Heart right ventricle (tissue), 16 donors: Measurements from ENCODE around the gene CDK10. TPM values are rescaled to one million over a fixed set of nuclear protein-coding genes. Genes with fewer than 3 reads are reported as not detected.

Experiments used
- ATAC-seq, 8 donors: fragments of 200-7000 bp; cut with Tn5 transposase; one replicate each; pipeline ENCODE4 v1.9.1; 2020; ENCODE audit warnings: mild to moderate bottlenecking in 8 of 8, moderate library complexity in 8 of 8, moderate number of reproducible peaks in 1 of 8
- DNase-seq, 2 donors: peaks; one replicate each; pipeline ENCODE4 v3.0.0-alpha.2; 2020
- H3K27ac ChIP-seq, 10 donors: fragments of 200-600 bp; sonication (generic) in 2 of 10; one replicate each; pipeline versions ENCODE4 v1.5.0 to v1.8.0; 2020 to 2022; ENCODE audit warnings: mild to moderate bottlenecking in 3 of 10
- H3K27me3 ChIP-seq, 7 donors: fragments of 200-600 bp; one replicate each; pipeline ENCODE4 v1.8.0; 2021 to 2022; ENCODE audit warnings: mild to moderate bottlenecking in 2 of 7
- H3K36me3 ChIP-seq, 9 donors: fragments of 200-600 bp; sonication (generic) in 1 of 9; one replicate each; pipeline versions ENCODE4 v1.5.0 to v1.8.0; 2020 to 2022; ENCODE audit warnings: mild to moderate bottlenecking in 2 of 9
- H3K4me1 ChIP-seq, 9 donors: fragments of 200-600 bp; sonication (generic) in 1 of 9; one replicate each; pipeline versions ENCODE4 v1.5.0 to v1.8.0; 2020 to 2022; ENCODE audit warnings: mild to moderate bottlenecking in 4 of 9
- H3K4me3 ChIP-seq, 10 donors: fragments of 200-600 bp; sonication (generic) in 2 of 10; one replicate each; pipeline versions ENCODE4 v1.5.0 to v1.8.0; 2020 to 2022; ENCODE audit warnings: mild to moderate bottlenecking in 7 of 10, moderate library complexity in 2 of 10
- H3K9me3 ChIP-seq, 11 donors: fragments of 200-600 bp in 10 of 11; sonication (generic) in 2 of 11; one replicate each; pipeline versions ENCODE4 v1.5.0 to v1.8.0; 2013 to 2022; ENCODE audit warnings: mild to moderate bottlenecking in 2 of 11, control low read depth in 1 of 11, moderate library complexity in 1 of 11
- WGBS, 2 donors: extraction: QIAGEN DNeasy Blood & Tissue Kit; methylation state at CpG; one replicate each; pipeline ENCODE4 v1.1.7; 2013; ENCODE audit warnings: inconsistent platforms in 1 of 2; 5-methylcytosine and 5-hydroxymethylcytosine counted together
- intact Hi-C, 10 donors: fragments of 100-400 bp; cut with DNase I; formaldehyde crosslinking; loops; one replicate each; pipeline versions ENCODE4 v1.11.1 to v1.14.2; 2022
- polyA plus RNA-seq, 2 donors: library from polyadenylated mRNA; stranded (reverse); fragments of 200-250 nt; gene quantifications; one replicate each; pipeline ENCODE4 v1.2.3, GENCODE V29; 2013
- total RNA-seq, 10 donors: library from RNA; stranded (reverse); fragmentation: NEBNext Ultra II Directional in 3 of 10; extraction: Animal tissue kit (Norgen Biotek cat#: 25700) in 3 of 10; gene quantifications; one replicate each; pipeline versions ENCODE4 v1.2.1 to v1.2.4, GENCODE V29; 2021 to 2023
- TF ChIP-seq, protein P1 (sequence below), 9 donors: fragments of 200-600 bp; sonication (generic) in 2 of 9; IDR thresholded peaks; one replicate each; pipeline versions ENCODE4 v1.5.0 to v1.8.0; 2021 to 2022; ENCODE audit warnings: antibody characterized with exemption in 9 of 9, mild to moderate bottlenecking in 5 of 9, moderate library complexity in 1 of 9
- donor health status: Arrhythmogenic right ventricular cardiomyopathy.
- donor health status: ischemic (EF 13 %, LVEDD 7.1; RV severe dilation, severe dysfunction).
- donor health status: healthy with polysubstance abuse.
- donor health status: DM: no; HTN: yes; CAD: no.
- donor health status: DM: no; HTN: no; CAD: no.
- donor health status: ischemic (EF 25% LVEDD 6.9; RV normal size, moderate dysfunction).
- donor health status: ischemic (EF 25% LVEDD 5.7; RV mildly dilated, moderate dysfunction).
- donor health status: healthy.
- donor health status: DM: yes; HTN: yes; CAD: no.
- donor health status: Ischemic cardiomyopathy.
- donor health status: ischemic (EF 35%, LVEDD 5.7; RV mildly dilated, moderate dysfunction).
- donor health status: nonischemic (EF 11% LVEDD 7.7; RV severe dilation, severe dysfunction).
- donor health status: DM: yes; HTN: yes; CAD: no.
- donor health status: PGD.
- donor health status: ischemic (EF 29% LVEDD 5.4; RV normal size, mild dysfunction).
- donor health status: nonischemic (EF 23%, LVEDD 6.1; RV moderate dilation, normal function).

CDK10 gene
- total and polyA plus RNA-seq, 12 donors = 14.7 to 63.4 (median 21.7) TPM

- DNase-seq (peak; percentile 60 to 71), ATAC-seq (peak in 7 of 8 donors; percentile 3 to 68 (median 43))
- Histone ChIP-seq H3K27me3 (no peaks in the 10 kb centered on the region), H3K27ac (peak overlapping the region; percentile 89 to 100 (median 98)), H3K4me1 (peaks cover 26 to 61% (median 39%) of the 10 kb centered on the region in 9 donors), H3K9me3 (no peaks in the 10 kb centered on the region), H3K36me3 (peaks cover 4 to 53% (median 19%) of the 10 kb centered on the region in 9 donors), H3K4me3 (peak overlapping the region; percentile 62 to 99 (median 90))
- TF ChIP-seq, protein P1, sequence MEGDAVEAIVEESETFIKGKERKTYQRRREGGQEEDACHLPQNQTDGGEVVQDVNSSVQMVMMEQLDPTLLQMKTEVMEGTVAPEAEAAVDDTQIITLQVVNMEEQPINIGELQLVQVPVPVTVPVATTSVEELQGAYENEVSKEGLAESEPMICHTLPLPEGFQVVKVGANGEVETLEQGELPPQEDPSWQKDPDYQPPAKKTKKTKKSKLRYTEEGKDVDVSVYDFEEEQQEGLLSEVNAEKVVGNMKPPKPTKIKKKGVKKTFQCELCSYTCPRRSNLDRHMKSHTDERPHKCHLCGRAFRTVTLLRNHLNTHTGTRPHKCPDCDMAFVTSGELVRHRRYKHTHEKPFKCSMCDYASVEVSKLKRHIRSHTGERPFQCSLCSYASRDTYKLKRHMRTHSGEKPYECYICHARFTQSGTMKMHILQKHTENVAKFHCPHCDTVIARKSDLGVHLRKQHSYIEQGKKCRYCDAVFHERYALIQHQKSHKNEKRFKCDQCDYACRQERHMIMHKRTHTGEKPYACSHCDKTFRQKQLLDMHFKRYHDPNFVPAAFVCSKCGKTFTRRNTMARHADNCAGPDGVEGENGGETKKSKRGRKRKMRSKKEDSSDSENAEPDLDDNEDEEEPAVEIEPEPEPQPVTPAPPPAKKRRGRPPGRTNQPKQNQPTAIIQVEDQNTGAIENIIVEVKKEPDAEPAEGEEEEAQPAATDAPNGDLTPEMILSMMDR (IDR thresholded peaks at IDR 0.05) = no peak
- WGBS, 2 donors = 23 to 27% methylated on average over 56 of the region's 56 CpGs
- intact Hi-C loops = loop anchor here in 2 of 10 donors (5.0 kb wide), 2 partner anchors 70 to 160 kb away; partner anchors contain the start of gene RPL13 (in 1 of the 2)
These were observed 36.1 kb downstream of the CDK10 start for GRCh38 chr16:89722392-89723278.

DNA sequence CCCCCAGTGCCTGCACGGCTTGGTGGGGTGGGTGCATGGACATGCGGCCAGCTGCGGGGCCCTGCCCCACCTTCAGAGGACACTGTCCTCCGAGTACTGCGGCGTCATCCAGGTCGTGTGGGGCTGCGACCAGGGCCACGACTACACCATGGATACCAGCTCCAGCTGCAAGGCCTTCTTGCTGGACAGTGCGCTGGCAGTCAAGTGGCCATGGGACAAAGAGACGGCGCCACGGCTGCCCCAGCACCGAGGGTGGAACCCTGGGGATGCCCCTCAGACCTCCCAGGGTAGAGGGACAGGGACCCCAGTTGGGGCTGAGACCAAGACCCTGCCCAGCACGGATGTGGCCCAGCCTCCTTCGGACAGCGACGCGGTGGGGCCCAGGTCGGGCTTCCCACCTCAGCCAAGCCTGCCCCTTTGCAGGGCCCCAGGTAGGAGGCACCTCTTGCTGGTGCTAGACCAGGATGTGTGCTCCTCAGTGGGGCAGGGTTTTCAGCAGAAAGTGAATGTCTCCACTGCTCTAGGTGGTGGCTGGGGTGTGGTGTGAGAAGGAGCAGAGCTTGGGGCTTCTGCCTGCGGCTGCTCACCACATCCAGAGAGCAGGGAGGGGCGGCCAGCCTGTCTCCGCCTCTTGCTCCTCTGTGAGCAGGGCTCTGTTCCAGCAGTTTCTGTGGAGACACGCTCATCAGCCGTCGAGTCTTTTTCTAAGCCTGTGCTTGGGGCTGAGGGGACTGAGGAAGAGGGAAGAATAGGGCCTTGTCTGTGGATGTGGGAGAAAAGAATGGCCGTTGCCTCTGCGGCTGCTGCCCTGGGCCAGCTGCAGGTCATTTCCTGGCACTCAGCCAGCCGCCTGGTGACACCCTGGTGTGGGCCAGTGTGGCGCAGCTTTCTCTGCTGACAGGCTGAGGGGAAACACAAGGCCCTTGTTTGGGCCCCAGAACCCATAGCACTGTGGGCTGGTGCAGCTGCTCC lies 37.1 kb downstream of the CDK10 start:
- Histone ChIP-seq H3K9me3 (no peaks in the 10 kb centered on the region), H3K27ac (peak overlapping the region in 9 of 10 donors; percentile 2 to 100 (median 98)), H3K27me3 (no peaks in the 10 kb centered on the region), H3K4me1 (peaks cover 26 to 56% (median 39%) of the 10 kb centered on the region in 9 donors), H3K36me3 (peaks cover 6 to 60% (median 24%) of the 10 kb centered on the region in 9 donors), H3K4me3 (peak overlapping the region in 9 of 10 donors; percentile 62 to 99 (median 91))
- DNase-seq = peak; percentile 64 to 70
- 65 to 76% methylated on average over 30 of the region's 30 CpGs for WGBS, 2 donors
- ATAC-seq = peak in 4 of 8 donors; percentile 6 to 48 (median 28)
- TF ChIP-seq, protein P1 (IDR thresholded peaks at IDR 0.05) = no peak
- intact Hi-C loops = loop anchor here in 2 of 10 donors (5.0 kb wide), 2 partner anchors 69 to 161 kb away; partner anchors contain the start of gene RPL13 (in 1 of the 2)

DNA sequence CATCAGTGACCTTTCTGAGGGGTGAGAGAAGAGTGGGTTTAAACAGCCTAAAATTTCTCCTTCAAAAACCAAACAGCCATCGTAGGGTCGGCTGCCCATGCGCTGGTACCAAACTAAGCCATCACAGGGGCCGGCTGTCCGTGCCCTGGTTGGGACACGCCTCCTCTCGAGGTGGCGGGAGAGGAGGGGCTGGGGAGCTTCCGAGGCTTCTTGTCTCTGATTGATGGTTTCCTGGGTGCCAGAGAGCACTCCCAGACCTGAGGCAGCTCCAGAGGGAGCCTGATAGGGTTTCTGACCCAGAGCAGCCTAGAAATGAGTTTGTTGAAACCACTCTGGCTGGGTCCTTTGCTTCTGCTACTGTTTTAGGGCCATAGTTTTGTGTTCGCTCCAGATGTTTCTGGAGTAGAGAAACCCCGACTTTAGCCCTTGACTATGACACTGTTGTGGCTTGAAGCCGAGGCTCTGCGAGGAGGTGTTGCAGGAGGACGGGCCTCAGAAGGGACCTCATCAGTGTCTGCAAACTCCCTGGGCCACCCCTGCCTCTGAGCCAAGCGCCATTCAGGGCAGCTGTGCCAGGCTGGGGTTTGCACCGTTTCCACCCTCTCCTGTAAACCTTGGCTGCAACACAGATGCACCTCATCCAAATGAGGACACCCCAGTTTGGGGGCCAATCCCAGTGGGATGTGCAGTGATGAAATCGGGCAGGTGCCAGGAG lies 41.1 kb downstream of the CDK10 start:
- no peak overlapping the region for H3K4me3 ChIP-seq
- H3K4me1 ChIP-seq = peaks cover 16 to 31% (median 24%) of the 10 kb centered on the region in 9 donors
- intact Hi-C loops = no loop called here
- ATAC-seq (no peak), DNase-seq (no peak)
- no peaks in the 10 kb centered on the region for H3K9me3 ChIP-seq
- peaks cover 8 to 98% (median 48%) of the 10 kb centered on the region in 9 donors for H3K36me3 ChIP-seq
- TF ChIP-seq, protein P1 (IDR thresholded peaks at IDR 0.05) = no peak
- H3K27ac ChIP-seq = no peak overlapping the region
- H3K27me3 ChIP-seq = no peaks in the 10 kb centered on the region
- WGBS, 2 donors = 81 to 85% methylated on average over 17 of the region's 17 CpGs
